RWPE1 (cell line): ENCODE data around the gene CNKSR1.

Experiments
- CTCF ChIA-PET: fragments of 350-600 bp; sonication (Branson Sonifier 250); formaldehyde crosslinking; extraction: SDS; loops from one replicate; lab custom pipeline; 2021; lab: Yijun Ruan, JAX
- POLR2A ChIA-PET: fragments of 400-600 bp; formaldehyde crosslinking; extraction: SDS; loops from one replicate; lab custom pipeline; 2020; ENCODE audit warnings: antibody characterized with exemption; ENCODE audit not compliant: low non-redundant PET; lab: Yijun Ruan, JAX
- DNase-seq: peaks from one replicate; pipeline ENCODE4 v3.0.0; 2012; ENCODE audit warnings: low spot score
- H3K27ac ChIP-seq: fragments of 450-650 bp; 2 replicates; pipeline ENCODE4 v1.5.1; 2017
- CTCF ChIP-seq: fragments of 450-650 bp; conservative IDR thresholded peaks from 2 replicates; pipeline ENCODE4 v1.5.1; 2017; ENCODE audit warnings: low read depth, mild to moderate bottlenecking

The CNKSR1 gene

GRCh38 chr1:26177182-26177684 is at the start of gene CNKSR1:
Gene CNKSR1, plus strand, starts transcription at chr1:26177491. Its CDS starts 57 bp downstream, at chr1:26177548.
- no peak; the same call in 1 of the 2 replicates for TF ChIP-seq CTCF
- DNase-seq: peak; percentile 83
- POLR2A ChIA-PET: interaction anchor here (1.2 kb wide), 1 partner anchor 67 kb away, joined by 5 read pairs; no protein-coding TSS in a partner anchor
- CTCF ChIA-PET: interaction anchor here (0.5 to 1.0 kb wide), 5 partner anchors 56 to 650 kb away, joined by 3 to 8 read pairs (median 4); partner anchors contain the start of gene CEP85
- peak within 1 kb of the TSS; percentile 70 for H3K27ac ChIP-seq

GRCh38 chr1:26129778-26130177 is 47.5 kb upstream of the CNKSR1 start:
- no peak for DNase-seq
- no peak for TF ChIP-seq CTCF
- POLR2A ChIA-PET: no interaction called here
- no peak overlapping the region for H3K27ac ChIP-seq
- CTCF ChIA-PET: interaction anchor here (0.6 to 1.5 kb wide), 2 partner anchors 15 to 287 kb away, joined by 4 to 5 read pairs; no protein-coding TSS in a partner anchor

GRCh38 chr1:26130695-26131094 is 46.6 kb upstream of the CNKSR1 start:
- CTCF ChIA-PET: interaction anchor here (0.5 to 1.5 kb wide), 2 partner anchors 14 to 94 kb away, joined by 3 to 5 read pairs; no protein-coding TSS in a partner anchor
- no peak for DNase-seq
- POLR2A ChIA-PET: no interaction called here
- no peak for TF ChIP-seq CTCF
- no peak overlapping the region for H3K27ac ChIP-seq

- no peak for TF ChIP-seq CTCF
- no peak for DNase-seq
- H3K27ac ChIP-seq: no peak overlapping the region
- CTCF ChIA-PET: interaction anchor here (0.7 kb wide), 1 partner anchor 284 kb away, joined by 5 read pairs; no protein-coding TSS in a partner anchor
- POLR2A ChIA-PET: no interaction called here
Observed at GRCh38 chr1:26132128-26132833, 45.0 kb upstream of the CNKSR1 start.

- POLR2A ChIA-PET: no interaction called here
- CTCF ChIA-PET: no interaction called here
- TF ChIP-seq CTCF: no peak
- DNase-seq: no peak
- H3K27ac ChIP-seq: no peak overlapping the region
Observed at GRCh38 chr1:26132834-26133167, 44.5 kb upstream of the CNKSR1 start.

GRCh38 chr1:26134466-26134865 is 42.8 kb upstream of the CNKSR1 start:
- DNase-seq: no peak
- TF ChIP-seq CTCF: no peak
- no peak overlapping the region for H3K27ac ChIP-seq
- POLR2A ChIA-PET: no interaction called here
- CTCF ChIA-PET: no interaction called here
